Natural killer cell (primary cell): ENCODE results near the gene GNAZ. TPM values are rescaled to one million over a fixed set of nuclear protein-coding genes. Genes with fewer than 3 reads are reported as not detected.

Experiments used
- ATAC-seq, 3 donors: fragments of 150-1000 bp in 2 of 3; fragments of 200-7000 bp in 1 of 3; cut with Tn5 transposase; 1 replicate in 1 of 3; 2 replicates in 2 of 3; pipeline ENCODE4 v1.10.0; 2021; ENCODE audit warnings: mild to moderate bottlenecking in 2 of 3, moderate library complexity in 2 of 3
- DNase-seq, 2 donors: peaks; one replicate each; pipeline versions ENCODE4 v3.0.0 to v3.0.0-alpha.2; 2013 to 2021; ENCODE audit warnings: mixed read lengths in 1 of 2
- H3K27ac ChIP-seq: one replicate; pipeline ENCODE4 v1.5.1; 2013; ENCODE audit warnings: mild to moderate bottlenecking, low read length
- H3K27me3 ChIP-seq: one replicate; pipeline ENCODE4 v1.6.1; 2013; ENCODE audit warnings: low read length; ENCODE audit not compliant: control insufficient read depth, insufficient read depth
- H3K36me3 ChIP-seq: one replicate; pipeline ENCODE4 v1.6.1; 2013; ENCODE audit warnings: low read length; ENCODE audit not compliant: control insufficient read depth, insufficient read depth
- H3K4me1 ChIP-seq: one replicate; pipeline ENCODE4 v1.6.1; 2013; ENCODE audit warnings: low read length; ENCODE audit not compliant: control insufficient read depth, insufficient read depth
- H3K4me3 ChIP-seq: one replicate; pipeline ENCODE4 v1.5.1; 2013; ENCODE audit warnings: low read length
- H3K9me3 ChIP-seq: one replicate; pipeline ENCODE4 v1.6.1; 2013; ENCODE audit warnings: low read length; ENCODE audit not compliant: control insufficient read depth, insufficient read depth
- H3K27ac Mint-ChIP-seq, 2 donors: one replicate each; pipeline ENCODE4 v1.8.0; 2022; ENCODE audit warnings: mild to moderate bottlenecking in 2 of 2, mixed read lengths in 2 of 2, moderate library complexity in 1 of 2
- H3K27me3 Mint-ChIP-seq, 2 donors: one replicate each; pipeline ENCODE4 v1.8.0; 2022; ENCODE audit warnings: low read depth in 2 of 2, mixed read lengths in 2 of 2
- H3K36me3 Mint-ChIP-seq: one replicate; pipeline ENCODE4 v1.8.0; 2022; ENCODE audit warnings: mixed read lengths
- H3K4me1 Mint-ChIP-seq, 2 donors: one replicate each; pipeline ENCODE4 v1.8.0; 2022; ENCODE audit warnings: mixed read lengths in 2 of 2
- H3K4me3 Mint-ChIP-seq: one replicate; pipeline ENCODE4 v1.8.0; 2022; ENCODE audit warnings: mild to moderate bottlenecking, moderate library complexity, mixed read lengths
- H3K9me3 Mint-ChIP-seq, 2 donors: one replicate each; pipeline ENCODE4 v1.8.0; 2022; ENCODE audit warnings: mixed read lengths in 2 of 2
- WGBS: methylation state at CpG from one replicate; pipeline ENCODE4 v1.1.7; 2013; ENCODE audit warnings: missing lambda C conversion rate; ENCODE audit not compliant: insufficient coverage; 5-methylcytosine and 5-hydroxymethylcytosine counted together
- intact Hi-C: fragments of 100-400 bp; cut with micrococcal nuclease; formaldehyde crosslinking; loops from one replicate; pipeline ENCODE4 v1.14.2; 2022
- total RNA-seq, 4 donors: library from RNA; stranded (reverse); fragments of 120-200 nt in 1 of 4; gene quantifications; one replicate each; pipeline versions ENCODE4 v1.2.3 to v1.2.4, GENCODE V29; 2013 to 2022
- TF ChIP-seq, protein P1 (sequence below): fragments of 200-600 bp; IDR thresholded peaks from one replicate; pipeline ENCODE4 v1.8.0; 2022; ENCODE audit warnings: antibody characterized with exemption

Gene GNAZ
- total RNA-seq, 3 donors from 2014 or later (not counting 1 experiment from before 2014, with no cell fraction given), result 4.5 to 7.5 (median 5.6) TPM

- 82% methylated on average over 14 of the region's 14 CpGs for WGBS
- no peaks in the 10 kb centered on the region for H3K9me3 Mint-ChIP-seq
- DNase-seq (no peak), ATAC-seq (no peak)
- no peaks in the 10 kb centered on the region for H3K36me3 ChIP-seq
- intact Hi-C loops, result no loop called here
- no peaks in the 10 kb centered on the region for H3K4me1 Mint-ChIP-seq
- H3K27ac Mint-ChIP-seq, result no peak overlapping the region
- H3K36me3 Mint-ChIP-seq, result no peaks in the 10 kb centered on the region
- H3K4me1 ChIP-seq, result no peaks in the 10 kb centered on the region
- no peaks in the 10 kb centered on the region for H3K27me3 Mint-ChIP-seq
- H3K27ac ChIP-seq, result no peak overlapping the region
- no peak overlapping the region for H3K4me3 ChIP-seq
- H3K9me3 ChIP-seq, result no peaks in the 10 kb centered on the region
- H3K4me3 Mint-ChIP-seq, result no peak overlapping the region
- TF ChIP-seq, protein P1, sequence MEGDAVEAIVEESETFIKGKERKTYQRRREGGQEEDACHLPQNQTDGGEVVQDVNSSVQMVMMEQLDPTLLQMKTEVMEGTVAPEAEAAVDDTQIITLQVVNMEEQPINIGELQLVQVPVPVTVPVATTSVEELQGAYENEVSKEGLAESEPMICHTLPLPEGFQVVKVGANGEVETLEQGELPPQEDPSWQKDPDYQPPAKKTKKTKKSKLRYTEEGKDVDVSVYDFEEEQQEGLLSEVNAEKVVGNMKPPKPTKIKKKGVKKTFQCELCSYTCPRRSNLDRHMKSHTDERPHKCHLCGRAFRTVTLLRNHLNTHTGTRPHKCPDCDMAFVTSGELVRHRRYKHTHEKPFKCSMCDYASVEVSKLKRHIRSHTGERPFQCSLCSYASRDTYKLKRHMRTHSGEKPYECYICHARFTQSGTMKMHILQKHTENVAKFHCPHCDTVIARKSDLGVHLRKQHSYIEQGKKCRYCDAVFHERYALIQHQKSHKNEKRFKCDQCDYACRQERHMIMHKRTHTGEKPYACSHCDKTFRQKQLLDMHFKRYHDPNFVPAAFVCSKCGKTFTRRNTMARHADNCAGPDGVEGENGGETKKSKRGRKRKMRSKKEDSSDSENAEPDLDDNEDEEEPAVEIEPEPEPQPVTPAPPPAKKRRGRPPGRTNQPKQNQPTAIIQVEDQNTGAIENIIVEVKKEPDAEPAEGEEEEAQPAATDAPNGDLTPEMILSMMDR, result no peak
- no peaks in the 10 kb centered on the region for H3K27me3 ChIP-seq
Measured at GRCh38 chr22:23113067-23113846, 42.9 kb downstream of the GNAZ start.

DNA sequence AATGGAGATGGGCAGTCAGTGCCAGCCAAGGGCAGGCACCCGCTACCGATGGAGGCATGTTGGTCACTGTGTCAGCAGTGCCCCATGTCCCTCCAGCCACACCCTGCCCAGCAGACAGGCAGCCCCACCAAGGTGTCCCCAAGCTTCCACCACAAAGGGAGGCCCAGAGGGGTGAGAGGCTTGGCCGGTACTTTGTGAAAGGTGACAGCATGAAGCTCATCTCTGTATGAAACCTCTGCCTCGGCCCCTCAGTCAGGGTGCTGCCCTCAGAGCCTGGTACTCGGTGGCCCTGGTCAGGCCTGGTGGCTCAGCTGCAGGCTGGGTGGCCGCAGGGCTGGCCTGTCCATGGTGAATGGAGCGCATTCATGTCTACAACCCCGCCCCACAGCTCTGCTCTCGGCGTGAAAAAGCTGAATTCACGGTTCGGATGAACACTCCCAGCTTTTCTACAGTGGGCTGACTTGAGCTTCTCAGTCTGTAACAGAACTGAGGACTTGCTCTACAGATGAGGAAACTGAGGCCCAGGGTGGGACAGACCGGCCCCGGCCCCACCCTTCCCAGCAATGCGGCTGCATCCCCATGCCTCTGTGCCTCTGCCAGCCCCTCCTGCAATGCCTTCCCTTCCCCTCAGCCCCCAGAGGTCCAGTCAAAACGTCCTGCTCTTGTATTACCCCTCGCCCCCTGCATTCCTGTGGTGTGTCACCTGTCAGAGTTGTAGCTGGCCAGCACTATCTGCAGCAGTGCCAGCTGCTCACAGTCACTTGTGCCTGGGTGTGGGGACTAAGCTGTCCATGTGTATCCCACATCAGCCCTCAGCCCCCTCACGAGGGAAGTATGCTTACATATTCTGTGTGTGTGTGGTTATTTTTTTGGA lies 43.8 kb downstream of the GNAZ start:
- TF ChIP-seq, protein P1, result no peak
- no peak overlapping the region for H3K4me3 Mint-ChIP-seq
- WGBS, result 88% methylated on average over 18 of the region's 18 CpGs

GRCh38 chr22:23114721-23115020 lies 44.4 kb downstream of the GNAZ start:
- intact Hi-C loops, result no loop called here
- H3K27me3 Mint-ChIP-seq, result no peaks in the 10 kb centered on the region
- H3K36me3 Mint-ChIP-seq, result no peaks in the 10 kb centered on the region
- H3K9me3 Mint-ChIP-seq, result no peaks in the 10 kb centered on the region
- ATAC-seq, result no peak
- DNase-seq, result no peak
- no peaks in the 10 kb centered on the region for H3K27me3 ChIP-seq
- no peaks in the 10 kb centered on the region for H3K36me3 ChIP-seq
- no peak overlapping the region for H3K4me3 Mint-ChIP-seq
- TF ChIP-seq, protein P1, result no peak
- H3K27ac Mint-ChIP-seq, result no peak overlapping the region
- peaks cover 9% of the 10 kb centered on the region for H3K4me1 ChIP-seq
- no peak overlapping the region for H3K27ac ChIP-seq
- no peaks in the 10 kb centered on the region for H3K9me3 ChIP-seq
- H3K4me3 ChIP-seq, result no peak overlapping the region
- H3K4me1 Mint-ChIP-seq, result peaks cover 6% of the 10 kb centered on the region in 2 donors
- 100% methylated on average over 2 of the region's 2 CpGs for WGBS

More for the DNA sequence above, 43.8 kb downstream of the GNAZ start:
- no peak overlapping the region for H3K27ac Mint-ChIP-seq
- no peak for DNase-seq
- H3K4me1 ChIP-seq, result peaks cover 3% of the 10 kb centered on the region
- intact Hi-C loops, result no loop called here
- no peaks in the 10 kb centered on the region for H3K36me3 Mint-ChIP-seq
- no peaks in the 10 kb centered on the region for H3K36me3 ChIP-seq
- H3K27me3 Mint-ChIP-seq, result no peaks in the 10 kb centered on the region
- no peak overlapping the region for H3K4me3 ChIP-seq
- no peak overlapping the region for H3K27ac ChIP-seq
- H3K4me1 Mint-ChIP-seq, result peaks cover 0 to under 1% of the 10 kb centered on the region in 2 donors
- no peaks in the 10 kb centered on the region for H3K27me3 ChIP-seq
- H3K9me3 Mint-ChIP-seq, result no peaks in the 10 kb centered on the region
- no peak for ATAC-seq
- no peaks in the 10 kb centered on the region for H3K9me3 ChIP-seq
